Ramos (cell line): ENCODE data around the gene DDX39A.
"Not testable (repeated sequence)": the region's sequence is repeated elsewhere in the genome, so short reads cannot be mapped to it uniquely, and the experiment has no call there.

ENCODE experiments used
- in situ Hi-C: fragments of 300-500 bp; cut with MboI; formaldehyde crosslinking; loops from one replicate; pipeline ENCODE4 v1.14.3; 2022; ENCODE audit warnings: low sequenced_read_pairs; ENCODE audit not compliant: unreplicated experiment

The DDX39A gene

GRCh38 chr19:14419106-14419813, at the start of gene DDX39A:
Gene DDX39A, minus strand, starts transcription at chr19:14419341. Its CDS starts 6,121 bp downstream, at chr19:14413220.
- in situ Hi-C loops, result no loop called here

GRCh38 chr19:14467816-14468215, 48.7 kb upstream of the DDX39A start:
- in situ Hi-C loops, result no loop called here

- in situ Hi-C loops, result no loop called here
These were observed 48.2 kb upstream of the DDX39A start for GRCh38 chr19:14467391-14467790.

- in situ Hi-C loops, result no loop called here
These were observed 44.6 kb upstream of the DDX39A start for GRCh38 chr19:14463747-14464146.

DNA sequence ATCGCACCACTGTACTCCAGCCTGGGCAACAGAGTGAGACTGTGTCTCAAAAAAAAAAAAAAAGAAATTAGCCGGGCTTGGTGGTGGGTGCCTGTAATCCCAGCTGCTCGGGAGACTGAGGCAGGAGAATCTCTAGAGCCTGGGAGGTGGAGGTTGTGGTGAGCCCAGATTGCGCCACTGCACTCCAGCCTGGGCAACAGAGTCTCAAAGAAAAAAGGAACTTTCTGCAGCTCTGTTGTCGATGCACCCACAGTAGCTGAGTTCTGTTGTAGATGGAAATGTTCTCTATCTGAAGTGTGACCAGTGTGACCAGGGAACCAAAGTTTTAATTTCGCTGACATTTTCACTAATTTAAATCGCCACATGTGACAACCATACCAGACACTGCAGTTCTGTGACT, 43.3 kb upstream of the DDX39A start:
- in situ Hi-C loops, result not testable (repeated sequence)

DNA sequence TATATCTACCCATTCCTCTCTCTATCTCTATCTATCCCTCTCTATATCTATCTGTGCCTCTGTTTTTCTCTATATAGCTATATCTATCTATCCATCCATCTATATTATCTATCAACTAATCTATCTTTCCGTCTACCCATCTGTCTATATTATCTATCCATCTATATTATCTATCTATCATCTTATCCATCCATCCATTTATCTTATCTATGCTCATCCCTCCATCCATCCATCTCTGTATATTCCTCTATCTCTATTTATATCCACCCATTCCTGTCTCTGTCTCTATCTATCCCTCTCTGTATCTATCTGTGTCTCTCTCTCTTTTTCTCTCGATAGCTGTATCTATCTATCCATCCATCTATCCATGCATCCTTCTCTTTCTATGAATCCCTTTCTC, 41.8 kb upstream of the DDX39A start:
- in situ Hi-C loops, result no loop called here

DNA sequence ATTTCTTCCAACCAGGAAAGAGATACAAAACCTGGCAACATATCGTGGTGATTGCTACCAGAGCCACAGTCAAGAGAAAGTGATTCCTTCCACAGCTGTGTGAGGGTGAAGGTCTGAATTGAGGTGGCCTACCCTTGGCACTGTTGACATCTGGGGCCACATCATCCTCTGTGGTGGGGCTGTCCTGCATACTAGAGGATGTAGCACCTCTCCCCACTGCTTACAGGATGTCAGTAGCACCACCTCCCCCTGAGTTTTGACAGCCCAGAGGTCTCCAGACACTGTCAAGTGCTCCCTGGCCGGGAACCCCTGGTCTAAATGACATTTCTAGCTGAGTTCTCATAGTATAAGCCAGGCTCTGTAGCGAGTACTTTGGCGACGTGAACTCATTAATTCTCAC, 40.6 kb upstream of the DDX39A start:
- in situ Hi-C loops, result no loop called here

DNA sequence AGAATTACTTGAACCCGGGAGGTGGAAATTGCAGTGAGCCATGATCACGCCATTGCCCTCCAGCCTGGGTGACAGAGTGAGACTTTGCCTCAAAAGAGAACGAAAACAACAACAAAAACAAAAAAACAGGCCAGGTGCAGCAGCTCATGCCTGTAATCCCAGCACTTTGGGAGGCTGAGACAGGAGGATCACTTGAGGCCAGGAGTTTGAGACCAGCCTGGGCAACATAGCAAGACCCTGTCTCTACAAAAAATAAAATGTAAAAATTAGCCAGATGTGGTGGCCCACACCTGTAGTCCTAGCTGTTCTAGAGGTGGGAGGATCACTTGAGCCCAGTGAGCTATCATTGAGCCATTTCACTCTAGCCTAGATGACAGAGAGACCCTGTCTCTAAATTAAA, 33.2 kb upstream of the DDX39A start:
- in situ Hi-C loops, result not testable (repeated sequence)

DNA sequence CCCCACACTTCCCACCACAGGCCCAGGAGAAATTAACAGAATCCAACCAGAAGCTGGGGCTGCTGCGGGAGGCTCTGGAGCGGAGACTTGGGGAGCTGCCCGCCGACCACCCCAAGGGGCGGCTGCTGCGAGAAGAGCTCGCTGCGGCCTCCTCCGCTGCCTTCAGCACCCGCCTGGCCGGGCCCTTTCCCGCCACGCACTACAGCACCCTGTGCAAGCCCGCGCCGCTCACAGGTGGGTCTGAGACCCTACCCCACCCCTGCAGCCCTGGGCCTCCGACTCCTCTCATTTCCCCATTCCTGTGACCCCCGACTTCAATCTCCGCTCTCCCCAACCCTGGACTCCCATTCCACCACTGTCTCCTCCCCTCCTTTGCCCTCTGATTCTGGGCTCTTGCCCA, 31.7 kb upstream of the DDX39A start:
- in situ Hi-C loops, result no loop called here

GRCh38 chr19:14450168-14450874, 31.2 kb upstream of the DDX39A start:
- in situ Hi-C loops, result no loop called here

- in situ Hi-C loops, result no loop called here
These were observed 30.2 kb upstream of the DDX39A start for GRCh38 chr19:14449321-14449720.

- in situ Hi-C loops, result no loop called here
These were observed 27.3 kb upstream of the DDX39A start for GRCh38 chr19:14446336-14447036.

- in situ Hi-C loops, result no loop called here
These were observed 24.6 kb upstream of the DDX39A start for GRCh38 chr19:14443632-14444216.

- in situ Hi-C loops, result no loop called here
These were observed 23.9 kb upstream of the DDX39A start for GRCh38 chr19:14442891-14443631.

GRCh38 chr19:14441041-14441938, 22.1 kb upstream of the DDX39A start:
- in situ Hi-C loops, result no loop called here

DNA sequence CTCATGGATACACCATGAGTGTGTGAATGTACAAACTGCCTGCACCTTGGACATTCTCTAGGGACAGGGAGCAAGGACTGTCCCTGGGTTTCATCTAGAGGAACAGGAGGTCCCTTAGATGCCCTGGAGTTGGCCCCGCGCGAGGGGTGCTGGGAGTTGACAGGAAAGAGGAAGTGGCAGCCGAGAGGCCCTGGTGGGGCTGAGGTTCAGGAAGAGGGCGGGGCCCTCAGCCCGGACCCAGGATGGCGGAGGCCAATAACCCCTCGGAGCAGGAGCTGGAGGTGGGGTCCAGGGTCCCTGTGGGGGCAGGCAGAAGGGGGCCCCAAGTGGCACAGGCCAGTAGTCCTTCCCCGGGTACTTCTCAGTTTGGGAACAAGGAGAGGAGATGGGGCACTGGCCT, 20.9 kb upstream of the DDX39A start:
- in situ Hi-C loops, result no loop called here

DNA sequence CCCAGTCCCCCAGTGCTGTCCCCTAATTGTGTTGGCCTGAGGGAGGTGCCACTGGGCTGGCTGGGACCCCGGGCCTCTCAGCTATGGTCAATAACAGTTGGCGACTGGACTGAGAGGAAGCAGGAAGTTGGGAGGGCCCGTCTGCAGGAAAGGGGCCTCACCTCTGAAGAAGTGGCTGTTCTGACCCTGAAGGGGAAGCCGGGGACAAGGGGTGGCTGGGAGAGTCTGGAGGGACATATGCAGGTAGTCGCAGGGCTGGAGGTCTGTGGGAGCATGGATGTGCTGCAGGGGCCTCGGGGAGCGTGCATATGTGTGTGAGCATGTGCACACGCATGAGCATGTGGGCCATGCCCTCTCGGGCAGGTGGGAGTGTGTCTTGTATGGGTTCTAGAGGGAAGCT, 19.9 kb upstream of the DDX39A start:
- in situ Hi-C loops, result no loop called here

DNA sequence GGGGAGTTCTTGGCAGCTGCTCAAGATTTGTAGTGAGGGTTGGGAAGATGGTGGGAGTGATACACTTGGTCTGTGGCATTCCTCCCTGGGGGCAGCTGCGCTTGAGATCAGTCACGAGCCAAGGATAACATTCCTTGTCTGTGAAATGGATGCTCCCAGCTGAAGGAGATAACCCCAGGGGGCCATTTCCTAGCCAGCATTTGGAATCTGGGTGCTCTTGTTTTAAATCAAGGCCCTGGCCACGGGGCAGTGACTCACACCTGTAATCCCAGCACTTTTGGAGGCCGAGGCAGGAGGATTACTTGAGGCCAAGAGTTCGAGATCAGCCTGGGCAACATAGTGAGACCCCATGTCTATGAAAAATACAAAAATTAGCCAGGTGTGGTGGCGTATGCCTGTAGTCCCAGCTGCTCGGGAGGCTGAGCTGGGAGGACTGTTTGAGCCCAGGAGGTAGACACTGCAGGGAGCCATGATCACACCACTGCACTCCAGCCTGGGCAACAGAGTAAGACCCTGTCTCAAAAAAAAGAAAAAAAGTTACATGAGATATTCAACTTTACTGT, 18.5 kb upstream of the DDX39A start:
- in situ Hi-C loops, result no loop called here
